LNCaP clone FGC (cell line): ENCODE data around the gene PRKG1.

Source experiments
- DNase-seq: peaks from one replicate; pipeline ENCODE4 v3.0.0-alpha.2; 2011; ENCODE audit warnings: low read depth
- H3K4me3 ChIP-seq: 2 replicates; pipeline ENCODE4 v1.5.1; 2011; ENCODE audit warnings: mild to moderate bottlenecking, low read depth, low read length, control low read depth
- TF ChIP-seq, protein P1 (sequence below): IDR thresholded peaks from 2 replicates; pipeline ENCODE4 v1.5.1; 2012; ENCODE audit warnings: mild to moderate bottlenecking; ENCODE audit not compliant: control insufficient read depth, insufficient read depth; ENCODE audit errors: extremely low read depth

The PRKG1 gene

DNA sequence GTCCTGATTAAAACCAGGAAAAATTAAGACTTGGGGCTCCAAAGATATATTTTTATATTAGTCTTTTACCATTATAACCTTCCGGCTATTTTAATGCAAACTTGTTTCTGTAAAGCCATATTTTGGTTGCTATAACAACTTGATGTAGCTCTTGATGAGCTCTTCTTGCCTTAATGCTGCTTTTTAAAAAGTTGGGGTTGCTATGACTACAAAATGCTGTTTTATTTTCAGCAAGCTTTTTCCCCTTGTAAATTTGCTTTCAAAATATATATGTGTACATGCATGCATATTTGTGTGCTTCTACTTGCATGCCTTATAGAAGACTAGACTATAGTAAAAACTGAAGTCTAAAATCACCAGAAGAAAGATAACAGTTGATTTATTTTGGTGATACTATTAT is 525.4 kb downstream of the PRKG1 start:
- no peak for DNase-seq
- TF ChIP-seq, protein P1, sequence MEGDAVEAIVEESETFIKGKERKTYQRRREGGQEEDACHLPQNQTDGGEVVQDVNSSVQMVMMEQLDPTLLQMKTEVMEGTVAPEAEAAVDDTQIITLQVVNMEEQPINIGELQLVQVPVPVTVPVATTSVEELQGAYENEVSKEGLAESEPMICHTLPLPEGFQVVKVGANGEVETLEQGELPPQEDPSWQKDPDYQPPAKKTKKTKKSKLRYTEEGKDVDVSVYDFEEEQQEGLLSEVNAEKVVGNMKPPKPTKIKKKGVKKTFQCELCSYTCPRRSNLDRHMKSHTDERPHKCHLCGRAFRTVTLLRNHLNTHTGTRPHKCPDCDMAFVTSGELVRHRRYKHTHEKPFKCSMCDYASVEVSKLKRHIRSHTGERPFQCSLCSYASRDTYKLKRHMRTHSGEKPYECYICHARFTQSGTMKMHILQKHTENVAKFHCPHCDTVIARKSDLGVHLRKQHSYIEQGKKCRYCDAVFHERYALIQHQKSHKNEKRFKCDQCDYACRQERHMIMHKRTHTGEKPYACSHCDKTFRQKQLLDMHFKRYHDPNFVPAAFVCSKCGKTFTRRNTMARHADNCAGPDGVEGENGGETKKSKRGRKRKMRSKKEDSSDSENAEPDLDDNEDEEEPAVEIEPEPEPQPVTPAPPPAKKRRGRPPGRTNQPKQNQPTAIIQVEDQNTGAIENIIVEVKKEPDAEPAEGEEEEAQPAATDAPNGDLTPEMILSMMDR = no peak
- no peak overlapping the region for H3K4me3 ChIP-seq

DNA sequence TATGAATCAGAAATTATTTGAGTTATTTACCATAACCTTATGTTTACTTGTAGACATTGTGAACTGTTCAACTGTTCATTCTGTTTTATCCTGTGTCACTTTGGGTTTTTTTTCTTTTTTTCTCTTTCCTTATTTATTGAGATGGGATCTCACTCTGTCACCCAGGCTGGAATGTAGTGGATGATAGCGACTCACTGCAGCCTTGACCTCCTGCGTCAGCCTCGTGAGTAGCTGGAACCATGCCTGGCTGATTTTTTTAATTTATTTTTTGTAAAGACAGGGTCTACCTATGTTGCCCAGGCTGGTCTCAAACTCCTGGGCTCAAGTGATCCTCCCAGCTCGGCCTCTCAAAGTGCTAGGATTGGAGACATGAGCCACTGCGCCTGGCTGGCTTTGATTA is 528.0 kb downstream of the PRKG1 start:
- TF ChIP-seq, protein P1 = no peak
- no peak overlapping the region for H3K4me3 ChIP-seq
- DNase-seq = no peak

DNA sequence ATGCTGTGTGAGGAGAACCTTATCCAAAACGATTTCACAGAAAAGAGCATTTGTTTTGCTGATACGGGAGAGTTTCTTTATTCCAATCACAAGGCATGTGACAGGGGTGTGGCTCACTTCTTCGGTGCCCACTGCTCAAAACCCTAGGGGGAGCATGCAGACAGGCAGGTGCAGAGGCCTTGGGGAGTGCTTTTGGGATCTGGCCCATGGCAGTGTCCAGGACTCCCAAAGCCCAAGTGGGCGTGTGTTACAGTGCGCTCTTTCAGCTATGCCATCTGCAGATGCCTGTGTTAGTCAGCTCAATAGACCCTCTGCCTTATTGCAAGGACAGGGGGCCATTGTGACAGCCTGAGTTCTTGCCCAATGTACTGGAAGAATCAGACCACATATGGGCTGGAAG is 530.3 kb downstream of the PRKG1 start:
- DNase-seq = no peak
- no peak overlapping the region for H3K4me3 ChIP-seq
- TF ChIP-seq, protein P1 = no peak

DNA sequence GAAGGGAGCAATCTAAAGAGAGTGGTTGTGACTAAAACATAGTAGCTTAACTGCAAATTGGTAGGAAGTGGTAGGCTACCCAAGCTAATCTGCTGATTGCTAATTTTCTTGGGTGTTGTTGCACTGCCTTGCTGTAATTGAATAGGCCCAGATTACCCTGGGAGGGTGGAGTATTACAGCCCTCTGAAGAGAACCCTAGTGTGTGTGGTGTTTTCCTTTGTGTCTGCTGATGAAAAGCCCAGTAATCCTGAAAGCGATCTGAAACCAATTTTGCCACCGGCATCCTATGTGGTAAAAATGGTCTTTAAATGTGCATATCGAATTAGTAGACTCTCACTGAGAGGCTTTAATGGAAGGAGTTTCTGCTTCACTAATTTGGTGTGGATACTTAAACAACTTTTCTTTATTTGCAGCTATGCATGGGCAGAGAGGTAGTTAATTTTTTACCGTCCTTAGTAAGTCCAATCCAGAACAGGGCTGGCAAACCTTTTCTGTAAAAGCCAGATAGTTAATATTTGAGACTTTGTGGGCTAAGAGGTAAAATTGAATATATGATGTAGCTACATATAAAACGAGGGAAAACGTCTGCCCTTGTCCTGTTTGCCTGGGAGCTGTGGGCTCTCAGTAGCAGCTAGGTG is 532.7 kb downstream of the PRKG1 start:
- H3K4me3 ChIP-seq = no peak overlapping the region
- DNase-seq = no peak
- TF ChIP-seq, protein P1 = no peak

DNA sequence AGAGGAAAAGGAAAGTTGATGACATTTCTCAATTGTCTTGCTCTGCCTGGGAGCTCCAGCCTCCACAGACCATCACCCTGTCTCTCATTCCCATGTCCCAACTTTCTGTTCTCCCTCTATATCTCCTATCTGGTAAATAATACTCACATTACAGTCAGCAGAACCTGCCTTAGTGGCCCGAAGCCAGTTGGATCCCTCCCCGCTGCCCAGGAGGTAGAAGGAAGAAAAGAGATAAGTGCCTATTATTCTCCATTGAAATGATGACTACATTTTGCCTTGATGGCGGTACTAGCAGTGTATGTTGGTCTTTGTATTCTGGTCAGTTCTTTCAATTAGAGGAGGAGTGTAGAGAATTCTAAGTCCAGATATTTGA is 533.2 kb downstream of the PRKG1 start:
- no peak for DNase-seq
- TF ChIP-seq, protein P1 = no peak
- no peak overlapping the region for H3K4me3 ChIP-seq

DNA sequence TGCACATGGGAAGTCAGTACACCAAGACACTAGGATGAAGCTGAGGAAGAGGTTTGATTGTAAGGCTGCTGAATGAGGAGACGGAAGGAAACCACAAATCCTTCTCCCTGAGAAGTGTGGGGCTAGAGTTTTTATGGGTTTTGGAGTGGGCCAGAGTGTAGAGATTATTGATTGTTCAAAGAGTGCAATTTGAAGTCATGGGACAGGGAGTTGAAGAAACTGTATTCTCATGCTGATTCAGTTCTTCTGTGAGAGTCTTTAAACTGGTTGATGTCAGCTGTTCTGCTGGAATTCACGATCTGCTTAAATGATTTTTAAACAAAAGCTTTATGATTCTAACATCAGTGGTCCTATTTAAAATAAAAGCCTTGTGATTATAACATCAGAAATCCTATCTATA is 533.9 kb downstream of the PRKG1 start:
- DNase-seq = no peak
- TF ChIP-seq, protein P1 = no peak
- no peak overlapping the region for H3K4me3 ChIP-seq

DNA sequence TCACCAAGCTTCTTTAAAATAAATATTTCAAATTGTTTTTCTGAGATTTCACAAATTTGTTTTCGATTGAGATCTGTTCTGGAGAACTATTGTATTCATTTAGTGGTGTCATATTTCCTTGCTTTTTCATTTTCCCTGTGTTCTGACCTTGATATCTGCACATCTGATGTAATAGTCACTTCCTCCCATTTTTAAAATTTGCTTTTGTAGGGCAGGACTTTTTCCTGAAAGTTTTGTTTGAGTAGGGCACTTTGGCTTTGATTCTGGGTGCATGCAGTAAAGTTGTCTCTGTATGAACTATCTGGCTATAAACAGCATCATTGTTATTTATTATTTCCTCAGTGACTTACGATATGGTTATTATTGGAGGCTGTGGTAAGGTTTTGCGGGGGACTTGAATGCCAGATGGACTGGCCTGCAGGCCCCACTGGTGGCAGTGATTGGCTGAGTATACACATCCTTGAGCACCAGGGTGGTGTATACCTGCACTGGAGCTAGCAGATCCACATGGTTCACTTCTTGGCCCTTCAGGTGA is 541.5 kb downstream of the PRKG1 start:
- no peak for DNase-seq
- TF ChIP-seq, protein P1 = no peak
- no peak overlapping the region for H3K4me3 ChIP-seq
